ENCODE results near the gene STAM. TPM values are rescaled to one million over a fixed set of nuclear protein-coding genes. Genes with fewer than 3 reads are reported as not detected.

STAM gene
- total RNA-seq, 5 donors from 2014 or later (not counting 1 experiment from before 2014, with no cell fraction given): 18.6 to 42.7 (median 25.7) TPM

- Histone ChIP-seq H3K9me3 (no peaks in the 10 kb centered on the region), H3K4me1 (ENCODE audit: control insufficient read depth in 1 of 2, extremely low read depth in 1 of 2, insufficient read depth in 2 of 2, low read length in 2 of 2) (peaks cover 4 to 5% of the 10 kb centered on the region in 2 experiments), H3K27ac (ENCODE audit: low read length) (no peak overlapping the region), H3K36me3 (ENCODE audit: control insufficient read depth in 2 of 2, extremely low read depth in 1 of 2, insufficient read depth in 1 of 2, low read length in 1 of 2) (no peaks in the 10 kb centered on the region), H3K4me3 (ENCODE audit: control insufficient read depth in 1 of 2, extremely low read depth in 1 of 2, low read length in 1 of 2) (no peak overlapping the region), H3K27me3 (replicated peaks in 1 of 2; ENCODE audit: control insufficient read depth in 2 of 2, extremely low read depth in 1 of 2, insufficient read depth in 2 of 2, low read length in 1 of 2) (no peaks in the 10 kb centered on the region)
- no peak for ATAC-seq (replicated peaks in 1 of 4)
- POLR2A ChIA-PET: no interaction called here
- DNase-seq: no peak
- Mint-ChIP-seq H3K9me3 (no peaks in the 10 kb centered on the region), H3K4me3 (no peak overlapping the region), H3K27me3 (no peaks in the 10 kb centered on the region), H3K36me3 (peaks cover 23% of the 10 kb centered on the region), H3K4me1 (peaks cover 46 to 69% (median 64%) of the 10 kb centered on the region in 3 donors), H3K27ac (peak overlapping the region; percentile 30 to 32)
- 90% methylated on average over 2 of the region's 5 CpGs for WGBS (ENCODE audit: insufficient coverage)
- CTCF ChIA-PET: no interaction called here
Observed at GRCh38 chr10:17673471-17674061, 29.6 kb downstream of the STAM start.

GRCh38 chr10:17674566-17674965, 30.6 kb downstream of the STAM start:
- Mint-ChIP-seq H3K4me1 (peaks cover 46 to 69% (median 64%) of the 10 kb centered on the region in 3 donors), H3K36me3 (peaks cover 31% of the 10 kb centered on the region), H3K4me3 (no peak overlapping the region), H3K9me3 (peaks cover 0 to 4% (median 0%) of the 10 kb centered on the region in 3 donors), H3K27ac (no peak overlapping the region), H3K27me3 (no peaks in the 10 kb centered on the region)
- ChIA-PET CTCF (interaction anchor here in 1 of 2 donors (0.5 kb wide), 1 partner anchor 22 kb away, joined by 3 read pairs; no protein-coding TSS in a partner anchor), POLR2A (interaction anchor here in 1 of 2 donors (0.6 kb wide), 1 partner anchor 30 kb away, joined by 3 read pairs; the partner anchor contains the start of gene STAM)
- H3K27ac ChIP-seq (ENCODE audit: low read length): no peak overlapping the region
- H3K4me1 ChIP-seq (ENCODE audit: control insufficient read depth in 1 of 2, extremely low read depth in 1 of 2, insufficient read depth in 2 of 2, low read length in 2 of 2): peaks cover 2 to 4% of the 10 kb centered on the region in 2 experiments
- DNase-seq (no peak), ATAC-seq (replicated peaks in 1 of 4) (no peak)
- no peaks in the 10 kb centered on the region for H3K9me3 ChIP-seq
- no peaks in the 10 kb centered on the region for H3K36me3 ChIP-seq (ENCODE audit: control insufficient read depth in 2 of 2, extremely low read depth in 1 of 2, insufficient read depth in 1 of 2, low read length in 1 of 2)
- no peak overlapping the region for H3K4me3 ChIP-seq (ENCODE audit: control insufficient read depth in 1 of 2, extremely low read depth in 1 of 2, low read length in 1 of 2)
- no peaks in the 10 kb centered on the region for H3K27me3 ChIP-seq (replicated peaks in 1 of 2; ENCODE audit: control insufficient read depth in 2 of 2, extremely low read depth in 1 of 2, insufficient read depth in 2 of 2, low read length in 1 of 2)

GRCh38 chr10:17675638-17676037, 31.7 kb downstream of the STAM start:
- H3K27ac Mint-ChIP-seq: no peak overlapping the region
- CTCF ChIA-PET: no interaction called here
- H3K4me3 Mint-ChIP-seq: no peak overlapping the region
- 80% methylated on average over 1 of the region's 4 CpGs for WGBS (ENCODE audit: insufficient coverage)
- Histone ChIP-seq H3K27me3 (replicated peaks in 1 of 2; ENCODE audit: control insufficient read depth in 2 of 2, extremely low read depth in 1 of 2, insufficient read depth in 2 of 2, low read length in 1 of 2) (no peaks in the 10 kb centered on the region), H3K27ac (ENCODE audit: low read length) (no peak overlapping the region), H3K4me3 (ENCODE audit: control insufficient read depth in 1 of 2, extremely low read depth in 1 of 2, low read length in 1 of 2) (no peak overlapping the region), H3K9me3 (no peaks in the 10 kb centered on the region), H3K36me3 (ENCODE audit: control insufficient read depth in 2 of 2, extremely low read depth in 1 of 2, insufficient read depth in 1 of 2, low read length in 1 of 2) (no peaks in the 10 kb centered on the region), H3K4me1 (ENCODE audit: control insufficient read depth in 1 of 2, extremely low read depth in 1 of 2, insufficient read depth in 2 of 2, low read length in 2 of 2) (peaks cover 0 to 2% of the 10 kb centered on the region in 2 experiments)
- H3K27me3 Mint-ChIP-seq: no peaks in the 10 kb centered on the region
- ATAC-seq (replicated peaks in 1 of 4): no peak
- no peak for DNase-seq
- H3K9me3 Mint-ChIP-seq: peaks cover 0 to 4% (median 0%) of the 10 kb centered on the region in 3 donors
- peaks cover 36% of the 10 kb centered on the region for H3K36me3 Mint-ChIP-seq
- POLR2A ChIA-PET: no interaction called here
- H3K4me1 Mint-ChIP-seq: peaks cover 46 to 68% (median 62%) of the 10 kb centered on the region in 3 donors

GRCh38 chr10:17676919-17677318, 33.0 kb downstream of the STAM start:
- no peaks in the 10 kb centered on the region for H3K27me3 ChIP-seq (replicated peaks in 1 of 2; ENCODE audit: control insufficient read depth in 2 of 2, extremely low read depth in 1 of 2, insufficient read depth in 2 of 2, low read length in 1 of 2)
- WGBS (ENCODE audit: insufficient coverage): no CpG with 5 or more reads among the region's 1 CpG
- no peak overlapping the region for H3K27ac Mint-ChIP-seq
- ATAC-seq (replicated peaks in 1 of 4) (no peak), DNase-seq (no peak)
- H3K9me3 ChIP-seq: no peaks in the 10 kb centered on the region
- H3K4me1 Mint-ChIP-seq: peaks cover 56 to 69% (median 61%) of the 10 kb centered on the region in 3 donors
- H3K36me3 Mint-ChIP-seq: peaks cover 30% of the 10 kb centered on the region
- POLR2A ChIA-PET: interaction anchor here (0.5 to 0.7 kb wide), 3 partner anchors 15 to 178 kb away, joined by 3 read pairs; no protein-coding TSS in a partner anchor
- peaks cover 0 to 2% of the 10 kb centered on the region in 2 experiments for H3K4me1 ChIP-seq (ENCODE audit: control insufficient read depth in 1 of 2, extremely low read depth in 1 of 2, insufficient read depth in 2 of 2, low read length in 2 of 2)
- H3K4me3 ChIP-seq (ENCODE audit: control insufficient read depth in 1 of 2, extremely low read depth in 1 of 2, low read length in 1 of 2): no peak overlapping the region
- no peak overlapping the region for H3K4me3 Mint-ChIP-seq
- peaks cover 0 to 4% (median 0%) of the 10 kb centered on the region in 3 donors for H3K9me3 Mint-ChIP-seq
- no peaks in the 10 kb centered on the region for H3K27me3 Mint-ChIP-seq
- no peaks in the 10 kb centered on the region for H3K36me3 ChIP-seq (ENCODE audit: control insufficient read depth in 2 of 2, extremely low read depth in 1 of 2, insufficient read depth in 1 of 2, low read length in 1 of 2)
- H3K27ac ChIP-seq (ENCODE audit: low read length): no peak overlapping the region
- CTCF ChIA-PET: interaction anchor here in 1 of 2 donors (0.6 to 1.0 kb wide), 3 partner anchors 9 to 33 kb away, joined by 3 read pairs; partner anchors contain the start of gene STAM

GRCh38 chr10:17682236-17682946, 38.4 kb downstream of the STAM start:
- no CpG with 5 or more reads among the region's 2 CpGs for WGBS (ENCODE audit: insufficient coverage)
- ChIA-PET CTCF (no interaction called here), POLR2A (no interaction called here)
- Histone ChIP-seq H3K27me3 (replicated peaks in 1 of 2; ENCODE audit: control insufficient read depth in 2 of 2, extremely low read depth in 1 of 2, insufficient read depth in 2 of 2, low read length in 1 of 2) (no peaks in the 10 kb centered on the region), H3K27ac (ENCODE audit: low read length) (no peak overlapping the region), H3K9me3 (no peaks in the 10 kb centered on the region), H3K36me3 (ENCODE audit: control insufficient read depth in 2 of 2, extremely low read depth in 1 of 2, insufficient read depth in 1 of 2, low read length in 1 of 2) (no peaks in the 10 kb centered on the region), H3K4me1 (ENCODE audit: control insufficient read depth in 1 of 2, extremely low read depth in 1 of 2, insufficient read depth in 2 of 2, low read length in 2 of 2) (peaks cover 2 to 8% of the 10 kb centered on the region in 2 experiments), H3K4me3 (ENCODE audit: control insufficient read depth in 1 of 2, extremely low read depth in 1 of 2, low read length in 1 of 2) (no peak overlapping the region)
- peak overlapping the region; percentile 44 to 59 for H3K27ac Mint-ChIP-seq
- DNase-seq: no peak
- H3K36me3 Mint-ChIP-seq: peaks cover 28% of the 10 kb centered on the region
- no peaks in the 10 kb centered on the region for H3K27me3 Mint-ChIP-seq
- H3K9me3 Mint-ChIP-seq: peaks cover 0 to 4% (median 0%) of the 10 kb centered on the region in 3 donors
- ATAC-seq (replicated peaks in 1 of 4): no peak
- H3K4me1 Mint-ChIP-seq: peaks cover 57 to 62% (median 58%) of the 10 kb centered on the region in 3 donors
- peak overlapping the region in 2 of 3 donors; percentile 1 to 45 for H3K4me3 Mint-ChIP-seq

GRCh38 chr10:17683541-17683940, 39.6 kb downstream of the STAM start:
- ATAC-seq (replicated peaks in 1 of 4) (no peak), DNase-seq (no peak)
- H3K36me3 Mint-ChIP-seq: peaks cover 25% of the 10 kb centered on the region
- H3K4me1 ChIP-seq (ENCODE audit: control insufficient read depth in 1 of 2, extremely low read depth in 1 of 2, insufficient read depth in 2 of 2, low read length in 2 of 2): peaks cover 2 to 8% of the 10 kb centered on the region in 2 experiments
- POLR2A ChIA-PET: interaction anchor here in 1 of 2 donors (0.6 kb wide), 1 partner anchor 36 kb away, joined by 4 read pairs; no protein-coding TSS in a partner anchor
- peaks cover 55 to 60% (median 57%) of the 10 kb centered on the region in 3 donors for H3K4me1 Mint-ChIP-seq
- no peaks in the 10 kb centered on the region for H3K27me3 Mint-ChIP-seq
- CTCF ChIA-PET: no interaction called here
- H3K27me3 ChIP-seq (replicated peaks in 1 of 2; ENCODE audit: control insufficient read depth in 2 of 2, extremely low read depth in 1 of 2, insufficient read depth in 2 of 2, low read length in 1 of 2): no peaks in the 10 kb centered on the region
- no peak overlapping the region for H3K27ac ChIP-seq (ENCODE audit: low read length)
- peak overlapping the region; percentile 7 to 48 for H3K27ac Mint-ChIP-seq
- no peaks in the 10 kb centered on the region for H3K9me3 ChIP-seq
- H3K9me3 Mint-ChIP-seq: peaks cover 0 to 4% (median 0%) of the 10 kb centered on the region in 3 donors
- no peak overlapping the region for H3K4me3 Mint-ChIP-seq
- H3K36me3 ChIP-seq (ENCODE audit: control insufficient read depth in 2 of 2, extremely low read depth in 1 of 2, insufficient read depth in 1 of 2, low read length in 1 of 2): no peaks in the 10 kb centered on the region
- no peak overlapping the region for H3K4me3 ChIP-seq (ENCODE audit: control insufficient read depth in 1 of 2, extremely low read depth in 1 of 2, low read length in 1 of 2)

Measured in T-cell (primary cell).